H1 (cell line): ENCODE results near the gene AGAP1. TPM values are rescaled to one million over a fixed set of nuclear protein-coding genes. Genes with fewer than 3 reads are reported as not detected.

Source experiments
- CTCF ChIA-PET: fragments of 300-600 bp; sonication (Branson Sonifier 250); formaldehyde crosslinking; loops from one replicate; lab custom pipeline; 2021; ENCODE audit not compliant: partially characterized antibody; lab: Charles Lee
- POLR2A ChIA-PET: fragments of 300-600 bp; sonication (Branson Sonifier 250); formaldehyde crosslinking; loops from one replicate; lab custom pipeline; 2021; ENCODE audit warnings: inconsistent platforms; ENCODE audit not compliant: partially characterized antibody; lab: Charles Lee
- DNase-seq, 2 experiments: peaks; one replicate each; pipeline versions ENCODE4 v3.0.0 to v3.0.0-alpha.2; 2010 to 2022; ENCODE audit warnings: low spot score in 2 of 2, low read depth in 1 of 2, mixed read lengths in 1 of 2
- FAIRE-seq: peaks from 2 replicates; lab custom pipeline; 2011; peaks lifted over from hg19 to GRCh38; lab: Jason Lieb, UNC
- H2AFZ ChIP-seq: 2 replicates; pipeline ENCODE4 v1.8.1; 2012; ENCODE audit warnings: low read length, inconsistent platforms
- H2AK5ac ChIP-seq: 2 replicates; pipeline ENCODE4 v1.6.1; 2013; ENCODE audit warnings: low read depth, low read length
- H2BK120ac ChIP-seq: replicated peaks from 2 replicates; pipeline ENCODE3; 2013; ENCODE audit warnings: low read depth, low read length, inconsistent platforms
- H2BK12ac ChIP-seq: 2 replicates; pipeline ENCODE4 v1.6.1; 2013; ENCODE audit warnings: low read depth, low read length
- H2BK15ac ChIP-seq: 2 replicates; pipeline ENCODE4 v1.6.1; 2013; ENCODE audit warnings: low read length
- H2BK20ac ChIP-seq: 2 replicates; pipeline ENCODE4 v1.6.1; 2013; ENCODE audit warnings: low read length
- H2BK5ac ChIP-seq: 2 replicates; pipeline ENCODE4 v1.6.1; 2013; ENCODE audit warnings: low read depth, low read length
- H3K14ac ChIP-seq: 2 replicates; pipeline ENCODE4 v1.6.1; 2013; ENCODE audit warnings: inconsistent platforms; ENCODE audit not compliant: insufficient read length
- H3K18ac ChIP-seq: 2 replicates; pipeline ENCODE4 v1.6.1; 2013; ENCODE audit warnings: low read length; ENCODE audit errors: extremely low read depth
- H3K23ac ChIP-seq: 2 replicates; pipeline ENCODE4 v1.6.1; 2013; ENCODE audit warnings: inconsistent platforms; ENCODE audit not compliant: insufficient read length
- H3K23me2 ChIP-seq: 2 replicates; pipeline ENCODE4 v1.6.1; 2013; ENCODE audit warnings: low read depth, low read length
- H3K27ac ChIP-seq: 2 replicates; pipeline ENCODE4 v1.6.1; 2011; ENCODE audit warnings: low read depth, low read length, inconsistent platforms
- H3K27me3 ChIP-seq, 4 experiments: replicated peaks in 1 of 4; 1 replicate in 1 of 4; 2 replicates in 3 of 4; pipeline versions ENCODE4 v1.6.1 to v1.8.1; 2011 to 2013; ENCODE audit warnings: low read length in 3 of 4, mild to moderate bottlenecking in 3 of 4, inconsistent platforms in 2 of 4, mixed read lengths in 2 of 4, moderate library complexity in 1 of 4; ENCODE audit not compliant: control insufficient read depth in 3 of 4, insufficient read depth in 3 of 4; ENCODE audit errors: extremely low read depth in 1 of 4
- H3K36me3 ChIP-seq, 4 experiments: 2 replicates each; pipeline versions ENCODE4 v1.6.1 to v1.8.1; 2011 to 2013; ENCODE audit warnings: mild to moderate bottlenecking in 4 of 4, low read length in 3 of 4, moderate library complexity in 2 of 4, control low read depth in 1 of 4, inconsistent platforms in 1 of 4; ENCODE audit not compliant: insufficient read depth in 4 of 4, control insufficient read depth in 2 of 4
- H3K4ac ChIP-seq: replicated peaks from 2 replicates; pipeline ENCODE3; 2013; ENCODE audit warnings: low read length, low read depth, mixed read lengths, inconsistent platforms; ENCODE audit not compliant: insufficient read length
- H3K4me1 ChIP-seq, 4 experiments: replicated peaks in 1 of 4; 1 replicate in 1 of 4; 2 replicates in 3 of 4; pipeline versions ENCODE4 v1.6.1 to v1.8.1; 2011 to 2013; ENCODE audit warnings: low read length in 3 of 4, inconsistent platforms in 2 of 4, mixed read lengths in 1 of 4; ENCODE audit not compliant: insufficient read depth in 4 of 4, control insufficient read depth in 3 of 4
- H3K4me2 ChIP-seq, 2 experiments: 2 replicates each; pipeline versions ENCODE4 v1.6.1 to v1.8.1; 2011 to 2013; ENCODE audit warnings: low read depth in 2 of 2, low read length in 2 of 2, control low read depth in 1 of 2, inconsistent platforms in 1 of 2, mild to moderate bottlenecking in 1 of 2; ENCODE audit not compliant: insufficient read depth in 1 of 2
- H3K4me3 ChIP-seq, 4 experiments: fragments of 200-600, 300-600 bp in 1 of 4; sonication (generic), shearing (Covaris generic), sonication (Bioruptor Twin) in 1 of 4; 2 replicates each; pipeline versions ENCODE4 v1.5.1 to v1.8.1; 2011 to 2016; ENCODE audit warnings: low read length in 4 of 4, low read depth in 3 of 4, control low read depth in 2 of 4, inconsistent platforms in 2 of 4, mild to moderate bottlenecking in 2 of 4, mixed read lengths in 1 of 4, moderate library complexity in 1 of 4; ENCODE audit not compliant: insufficient read depth in 2 of 4; ENCODE audit errors: extremely low read depth in 1 of 4
- H3K56ac ChIP-seq: replicated peaks from 2 replicates; pipeline ENCODE3; 2013; ENCODE audit warnings: low read depth, mild to moderate bottlenecking, mixed read lengths, low read length, inconsistent platforms; ENCODE audit not compliant: insufficient read length
- H3K79me1 ChIP-seq: 2 replicates; pipeline ENCODE4 v1.6.1; 2013; ENCODE audit warnings: low read depth, low read length, control low read depth
- H3K79me2 ChIP-seq, 2 experiments: 2 replicates each; pipeline versions ENCODE4 v1.6.1 to v1.8.1; 2012 to 2013; ENCODE audit warnings: low read length in 2 of 2, mild to moderate bottlenecking in 2 of 2, inconsistent platforms in 1 of 2; ENCODE audit not compliant: insufficient read depth in 2 of 2, control insufficient read depth in 1 of 2
- H3K9ac ChIP-seq, 4 experiments: replicated peaks in 1 of 4; 1 replicate in 1 of 4; 2 replicates in 3 of 4; pipeline versions ENCODE4 v1.6.1 to v1.8.1; 2011 to 2013; ENCODE audit warnings: low read depth in 3 of 4, low read length in 3 of 4, control low read depth in 2 of 4, mild to moderate bottlenecking in 2 of 4, moderate library complexity in 2 of 4, inconsistent platforms in 1 of 4; ENCODE audit errors: extremely low read depth in 1 of 4
- H3K9me3 ChIP-seq, 2 experiments: 2 replicates each; pipeline versions ENCODE4 v1.6.1 to v1.8.1; 2012 to 2013; ENCODE audit warnings: mild to moderate bottlenecking in 2 of 2, moderate library complexity in 2 of 2, control low read depth in 1 of 2, inconsistent platforms in 1 of 2, low read depth in 1 of 2, low read length in 1 of 2, mixed read lengths in 1 of 2; ENCODE audit not compliant: insufficient read depth in 2 of 2
- H4K20me1 ChIP-seq, 2 experiments: replicated peaks in 1 of 2; 2 replicates each; pipeline versions ENCODE3 to v1.8.1; 2011 to 2013; ENCODE audit warnings: inconsistent platforms in 2 of 2, low read length in 2 of 2, mild to moderate bottlenecking in 1 of 2; ENCODE audit not compliant: insufficient read depth in 2 of 2, control insufficient read depth in 1 of 2
- H4K5ac ChIP-seq: 2 replicates; pipeline ENCODE4 v1.6.1; 2013; ENCODE audit warnings: low read length, low read depth, mixed read lengths, inconsistent platforms; ENCODE audit not compliant: insufficient read length
- H4K8ac ChIP-seq: 2 replicates; pipeline ENCODE4 v1.8.0; 2013; ENCODE audit warnings: mild to moderate bottlenecking, moderate library complexity, low read length, inconsistent platforms; ENCODE audit not compliant: insufficient read depth; ENCODE audit errors: extremely low read depth
- H4K91ac ChIP-seq: replicated peaks from 2 replicates; pipeline ENCODE3; 2013; ENCODE audit warnings: low read length, mixed read lengths, inconsistent platforms; ENCODE audit not compliant: insufficient read length
- CBX8 ChIP-seq: fragments of 300-800, 300-1000 bp; sonication (generic); IDR thresholded peaks from 2 replicates; pipeline ENCODE4 v1.7.1; 2016; ENCODE audit warnings: low read depth, low read length, borderline replicate concordance
- E2F6 ChIP-seq: IDR thresholded peaks from 2 replicates; pipeline ENCODE4 v1.6.1; 2012; ENCODE audit warnings: inconsistent platforms
- GTF2F1 ChIP-seq: IDR thresholded peaks from 2 replicates; pipeline ENCODE4 v1.6.1; 2012; ENCODE audit warnings: low read depth, low read length, improper control_type of control experiment, borderline replicate concordance
- JUN ChIP-seq: IDR thresholded peaks from 2 replicates; pipeline ENCODE4 v1.6.1; 2011; ENCODE audit warnings: low read depth, mild to moderate bottlenecking, improper control_type of control experiment, low read length
- POLR2A ChIP-seq, 2 experiments: IDR thresholded peaks; 1 replicate in 1 of 2; 2 replicates in 1 of 2; pipeline ENCODE4 v1.6.1; 2011; ENCODE audit warnings: low read depth in 2 of 2, low read length in 2 of 2, mild to moderate bottlenecking in 2 of 2; ENCODE audit errors: control extremely low read depth in 1 of 2
- RAD21 ChIP-seq, 2 experiments: IDR thresholded peaks in 1 of 2; conservative IDR thresholded peaks in 1 of 2; 2 replicates each; pipeline ENCODE4 v1.6.1; 2011; ENCODE audit warnings: low read depth in 2 of 2, low read length in 2 of 2, improper control_type of control experiment in 1 of 2, inconsistent platforms in 1 of 2, mild to moderate bottlenecking in 1 of 2, moderate library complexity in 1 of 2
- RBBP5 ChIP-seq: IDR thresholded peaks from 2 replicates; pipeline ENCODE4 v1.7.1; 2012; ENCODE audit warnings: low read depth, mild to moderate bottlenecking, inconsistent platforms, low read length, moderate library complexity, borderline replicate concordance
- SIRT6 ChIP-seq: IDR thresholded peaks from one replicate; pipeline ENCODE4 v1.7.1; 2012; ENCODE audit warnings: low read length, inconsistent platforms
- WGBS, 2 experiments: shearing (Covaris generic) in 1 of 2; methylation state at CpG; one replicate each; pipeline versions ENCODE4 v1.1.6 to v1.1.7; 2013 to 2015; ENCODE audit warnings: low lambda C conversion rate in 2 of 2, mixed read lengths in 2 of 2, inconsistent platforms in 1 of 2, low coverage in 1 of 2, missing lambda C conversion rate in 1 of 2; ENCODE audit not compliant: insufficient replicate concordance in 2 of 2, insufficient coverage in 1 of 2, insufficient read length in 1 of 2; ENCODE audit errors: extremely low coverage in 1 of 2, missing lambda C conversion rate in 1 of 2; 5-methylcytosine and 5-hydroxymethylcytosine counted together
- polyA plus RNA-seq, 7 experiments: library from polyadenylated mRNA; depleted of rRNA in 3 of 7; stranded (reverse) in 5 of 7; unstranded in 2 of 7; fragments of >200 nt in 5 of 7; fragments of 200-250 nt in 2 of 7; gene quantifications; 1 replicate in 5 of 7; 2 replicates in 1 of 7; 4 replicates in 1 of 7; pipeline versions ENCODE4 v1.2.1 to v1.2.3, GENCODE V29; 2011 to 2013; ENCODE audit warnings: missing spikeins in 2 of 7, mixed read lengths in 2 of 7
- total RNA-seq: library from RNA; stranded (reverse); fragmentation: NEBNext Ultra II Directional; extraction: Animal tissue kit (Norgen Biotek cat#: 25700); gene quantifications from 2 replicates; pipeline ENCODE4 v1.2.1, GENCODE V29; 2021

AGAP1 gene
- total and polyA plus RNA-seq, 2 of the 8 experiments (the other 6 are each of a cell fraction or from before 2014, with no cell fraction given) = 18.1 to 39.4 TPM

- no peak overlapping the region for H2AFZ ChIP-seq
- no peak overlapping the region for H3K27ac ChIP-seq
- no peaks in the 10 kb centered on the region for H4K20me1 ChIP-seq
- no peak overlapping the region for H2BK15ac ChIP-seq
- H2BK20ac ChIP-seq = no peak overlapping the region
- H3K56ac ChIP-seq = no peak overlapping the region
- no peak overlapping the region for H3K9ac ChIP-seq
- no peak overlapping the region for H3K4me2 ChIP-seq
- H3K79me1 ChIP-seq = no peaks in the 10 kb centered on the region
- DNase-seq (no peak), FAIRE-seq (no peak)
- no peak overlapping the region for H3K23ac ChIP-seq
- H2AK5ac ChIP-seq = no peak overlapping the region
- H3K4ac ChIP-seq = no peak overlapping the region
- H3K14ac ChIP-seq = no peak overlapping the region
- no peaks in the 10 kb centered on the region; a peak in 1 of 8 replicates for H3K36me3 ChIP-seq
- H3K18ac ChIP-seq = no peak overlapping the region
- H3K9me3 ChIP-seq = no peaks in the 10 kb centered on the region
- no peak overlapping the region for H2BK12ac ChIP-seq
- H3K4me3 ChIP-seq = no peak overlapping the region
- H3K79me2 ChIP-seq = no peaks in the 10 kb centered on the region
- 90% methylated on average over 10 of the region's 10 CpGs; no CpG with 5 or more reads in 1 of the 2 experiments for WGBS, 2 experiments
- H3K23me2 ChIP-seq = no peaks in the 10 kb centered on the region
- no peak overlapping the region for H2BK5ac ChIP-seq
- H2BK120ac ChIP-seq = no peak overlapping the region
- ChIA-PET POLR2A (no interaction called here), CTCF (interaction anchor here (0.6 kb wide), 2 partner anchors 144 to 162 kb away, joined by 3 read pairs; no protein-coding TSS in a partner anchor)
- TF ChIP-seq CBX8 = no peak
- TF ChIP-seq POLR2A (IDR thresholded peaks at IDR 0.05; ENCODE audit: control extremely low read depth in 1 of 2, low read depth in 2 of 2, low read length in 2 of 2) = no peak
- TF ChIP-seq E2F6 = no peak
- TF ChIP-seq RAD21 (IDR thresholded peaks at IDR 0.05 in 1 of 2, conservative IDR thresholded peaks at IDR 0.05 in 1 of 2; ENCODE audit: low read depth in 2 of 2, low read length in 2 of 2) = no peak
- TF ChIP-seq JUN = no peak
- no peak for TF ChIP-seq GTF2F1
- no peak for TF ChIP-seq RBBP5
- TF ChIP-seq SIRT6 = no peak
- H3K27me3 ChIP-seq = peaks cover 0 to 2% (median 0%) of the 10 kb centered on the region in 4 experiments; a peak in 3 of 7 replicates
- H4K5ac ChIP-seq = no peak overlapping the region
- no peak overlapping the region for H4K91ac ChIP-seq
- no peak overlapping the region for H4K8ac ChIP-seq
- H3K4me1 ChIP-seq = peaks cover 1 to 7% (median 4%) of the 10 kb centered on the region in 4 experiments; a peak in 6 of 7 replicates
Observed at GRCh38 chr2:236047886-236048540, 554.2 kb downstream of the AGAP1 start.
